GM19324 (cell line): Measurements from ENCODE around the gene LRP5.
"Not testable (repeated sequence)": the region's sequence is repeated elsewhere in the genome, so short reads cannot be mapped to it uniquely, and the experiment has no call there.

Experiments
- ATAC-seq: cut with Tn5 transposase; IDR thresholded peaks from one replicate; pipeline ENCODE4 v1.9.1; 2021; ENCODE audit warnings: mild to moderate bottlenecking, moderate library complexity; ENCODE audit not compliant: unreplicated experiment, low FRiP score

The LRP5 gene

DNA sequence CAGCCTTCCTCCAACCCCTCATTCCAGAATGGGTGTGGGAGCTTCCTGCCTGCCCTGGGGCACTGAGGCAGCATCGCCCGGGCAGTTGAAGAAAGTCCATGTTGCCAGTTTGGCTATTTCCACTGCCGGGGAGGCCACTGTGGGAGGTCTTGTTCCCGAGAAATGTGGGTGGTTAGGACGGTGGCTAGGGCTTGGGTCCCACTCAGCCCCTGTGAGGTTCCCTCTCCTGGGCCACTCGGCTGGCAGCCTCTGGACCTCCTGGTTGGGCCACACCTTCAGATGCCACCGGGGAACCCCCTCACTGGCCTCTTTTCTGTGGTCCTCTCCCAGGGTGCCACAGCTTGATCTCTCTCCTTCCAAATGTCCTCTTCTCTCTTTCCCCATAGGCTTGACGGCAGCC, 143.1 kb downstream of the LRP5 start:
- no peak for ATAC-seq

DNA sequence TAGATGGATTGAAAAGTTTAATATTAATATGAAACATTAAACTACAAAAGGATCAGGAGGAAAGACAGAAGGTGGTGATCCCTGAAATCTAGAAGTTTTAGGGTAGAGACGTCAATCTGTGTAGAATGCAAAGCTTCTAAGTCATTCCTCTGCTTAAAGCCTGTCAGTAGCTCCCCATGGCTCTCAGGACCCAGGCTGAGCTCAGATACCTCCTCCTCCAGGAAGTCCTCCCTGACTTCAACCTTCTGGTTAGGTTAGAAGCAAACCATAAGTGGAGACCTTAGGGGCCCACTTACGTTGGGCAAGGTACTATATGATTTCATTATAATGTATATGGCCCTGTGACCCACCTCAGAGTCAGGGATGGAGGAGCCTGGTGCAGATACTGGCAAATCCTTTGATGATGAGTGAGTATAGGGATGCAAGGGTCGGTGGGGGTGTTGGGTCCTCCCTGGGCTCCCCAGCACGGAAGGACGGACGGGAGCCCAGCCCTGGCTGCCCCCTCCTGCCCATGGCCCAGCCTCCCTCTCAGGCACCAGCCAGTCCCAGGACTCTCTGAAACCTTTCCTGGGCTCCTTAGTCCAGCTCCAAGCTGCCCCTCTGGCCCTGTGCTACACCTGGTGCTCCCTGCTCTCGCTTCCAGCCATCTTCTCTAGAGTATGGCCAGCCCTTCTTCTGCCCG, 145.0 kb downstream of the LRP5 start:
- no peak for ATAC-seq

DNA sequence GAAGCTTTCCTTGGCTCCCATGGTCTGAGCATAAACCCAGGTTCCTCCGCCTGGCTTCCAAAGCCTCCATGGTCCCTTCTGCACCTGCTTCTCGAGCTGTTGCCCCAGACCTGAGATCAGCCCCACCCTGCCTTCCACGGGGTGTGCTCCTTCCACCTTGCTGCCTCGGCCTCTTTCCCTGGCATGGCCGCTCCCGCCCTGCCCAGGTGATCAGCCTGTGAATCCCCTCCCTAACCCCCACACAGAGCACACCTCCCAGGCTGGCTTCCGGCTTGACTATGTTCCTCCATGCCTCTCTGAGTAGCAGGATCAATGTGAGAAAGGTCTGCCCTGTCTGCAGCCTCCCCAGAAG, 145.5 kb downstream of the LRP5 start:
- ATAC-seq: no peak

DNA sequence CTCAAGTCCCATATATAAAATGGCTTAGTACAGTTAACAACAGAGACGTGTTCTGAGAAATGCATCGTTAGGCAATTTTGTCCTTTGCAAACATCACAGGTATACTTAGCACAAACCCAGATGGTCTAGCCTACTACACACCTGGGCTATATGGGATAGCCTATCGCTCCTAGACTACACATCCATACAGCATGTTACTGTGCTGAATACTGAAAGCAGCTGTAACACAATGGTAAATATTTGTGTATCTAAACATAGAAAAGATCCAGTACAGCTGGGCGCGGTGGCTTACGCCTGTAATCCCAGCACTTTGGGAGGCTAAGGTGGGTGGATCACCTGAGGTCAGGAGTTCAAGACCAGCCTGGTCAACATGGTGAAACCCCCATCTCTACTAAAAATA, 145.9 kb downstream of the LRP5 start:
- ATAC-seq: not testable (repeated sequence)

DNA sequence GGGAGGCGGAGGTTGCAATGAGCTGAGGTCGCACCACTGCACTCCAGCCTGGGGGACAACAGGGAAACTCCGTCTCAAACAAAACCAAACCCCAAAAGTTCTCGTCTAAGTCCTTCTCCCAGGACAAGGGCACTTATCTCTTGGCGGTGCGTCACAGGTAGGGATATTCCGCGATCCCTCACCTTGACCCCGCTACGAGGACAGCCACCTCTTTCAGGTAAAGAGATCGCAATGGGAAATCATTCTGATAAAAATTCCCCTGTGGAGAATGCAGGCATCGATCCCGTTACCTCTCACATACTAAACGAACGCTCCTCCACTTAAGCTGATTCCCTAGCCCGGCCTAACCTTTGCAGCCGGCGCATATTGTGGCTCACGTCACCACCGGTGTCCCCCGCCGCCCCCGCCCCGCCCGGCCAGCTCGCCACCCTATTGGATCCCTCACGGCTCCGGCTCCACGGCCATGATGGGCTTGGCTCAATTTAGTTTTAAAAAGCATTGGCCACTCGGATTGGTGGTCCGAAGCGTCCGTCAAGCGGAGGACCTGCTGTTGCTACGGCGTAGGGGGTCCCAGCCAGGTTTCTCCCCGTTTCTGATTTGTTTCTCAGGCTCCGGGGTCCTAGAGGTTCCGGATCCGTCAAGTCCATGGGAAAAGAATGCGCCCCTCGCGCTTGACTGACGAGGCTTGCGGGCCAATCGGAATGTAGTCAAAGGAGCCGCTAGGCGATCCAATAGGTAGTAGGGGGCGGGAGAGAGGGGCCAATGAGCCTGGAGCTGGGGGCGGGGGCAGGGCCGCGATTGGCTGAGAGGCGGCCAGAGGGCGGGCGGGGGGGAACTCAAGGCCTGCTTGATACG, 147.7 kb downstream of the LRP5 start:
- peak; percentile 85 for ATAC-seq

DNA sequence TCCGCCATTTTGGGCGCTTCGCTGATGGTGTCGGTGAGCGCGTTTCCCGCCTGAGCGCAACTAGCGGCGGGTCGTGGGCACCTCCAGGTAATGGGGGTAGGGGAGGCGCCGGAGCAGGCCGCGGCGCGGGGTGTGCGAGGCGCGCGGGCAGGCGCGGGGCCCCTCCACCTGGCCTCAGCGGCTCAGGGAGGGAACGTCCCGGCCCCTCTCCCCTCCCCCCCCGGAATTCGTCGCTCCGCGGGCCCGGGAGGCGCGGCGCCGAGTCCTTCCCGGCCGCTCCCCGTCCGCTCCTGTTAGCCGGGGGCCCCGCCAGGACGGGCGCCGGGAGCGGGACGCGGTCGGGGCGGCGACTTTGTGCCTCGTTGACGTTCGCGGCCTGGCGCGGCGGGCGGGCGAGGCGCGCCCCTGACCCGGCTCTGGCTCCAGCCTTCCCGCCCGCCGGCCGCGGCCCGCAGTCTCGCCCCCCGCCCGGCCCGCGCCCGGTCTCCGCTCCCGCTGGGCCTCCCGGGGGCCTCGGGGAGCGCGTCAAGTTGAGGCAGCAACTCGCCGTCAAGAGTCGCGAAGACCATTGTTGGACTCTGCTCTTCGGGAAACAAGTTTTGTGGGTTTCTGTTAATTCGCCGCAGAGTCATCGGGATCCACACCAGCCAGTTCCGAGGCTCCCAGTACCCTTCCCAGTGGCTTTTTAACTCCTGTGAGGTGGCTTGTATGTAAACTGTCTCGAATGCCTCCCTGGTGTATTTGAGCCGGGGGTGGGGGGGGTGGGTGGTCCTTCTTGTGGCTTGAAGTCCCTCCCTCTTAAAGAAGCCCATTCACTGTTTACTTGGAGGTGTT, 148.6 kb downstream of the LRP5 start, which contains the start of gene PPP6R3:
PPP6R3 (plus strand) TSS at position 12 of the 834 bp plus-strand sequence. CDS start 76,913 bp downstream, outside the sequence.
- peak; percentile 58 for ATAC-seq

DNA sequence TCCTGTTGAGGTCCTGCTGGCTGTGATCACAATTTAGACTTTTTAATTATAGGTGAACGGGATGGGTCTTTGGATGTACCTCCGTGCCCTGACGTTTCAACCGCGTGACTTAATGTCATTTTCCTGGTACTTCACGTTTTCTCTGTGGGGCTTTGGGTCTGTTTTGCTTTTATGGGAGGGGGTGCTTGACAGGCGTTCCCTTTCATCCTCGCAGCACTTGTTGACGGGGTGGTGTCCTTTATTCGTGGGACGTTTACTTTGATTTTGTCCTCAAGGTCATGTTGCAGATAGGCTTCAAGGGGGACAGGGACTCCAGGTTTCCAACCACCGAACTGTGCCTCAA, 149.2 kb downstream of the LRP5 start:
- no peak for ATAC-seq

DNA sequence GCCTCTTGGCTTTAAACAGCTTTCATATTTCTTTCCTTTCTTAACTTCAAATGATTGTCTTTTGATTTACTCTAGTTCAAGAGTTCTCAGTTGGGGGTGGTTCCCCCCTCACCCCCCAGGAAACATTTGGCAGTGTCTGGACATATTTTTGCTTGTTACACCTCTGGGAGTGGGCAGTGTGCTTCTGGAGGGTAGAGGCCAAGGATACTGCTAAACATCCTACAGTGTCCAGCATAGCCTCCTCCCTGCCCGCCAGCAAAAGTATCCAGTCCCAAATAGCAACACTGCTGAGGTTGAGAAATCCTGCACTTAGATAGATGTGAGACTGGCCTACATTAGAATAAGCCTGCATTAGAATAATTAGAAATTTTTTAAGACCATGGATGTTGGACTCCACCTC, 151.3 kb downstream of the LRP5 start:
- ATAC-seq: no peak

DNA sequence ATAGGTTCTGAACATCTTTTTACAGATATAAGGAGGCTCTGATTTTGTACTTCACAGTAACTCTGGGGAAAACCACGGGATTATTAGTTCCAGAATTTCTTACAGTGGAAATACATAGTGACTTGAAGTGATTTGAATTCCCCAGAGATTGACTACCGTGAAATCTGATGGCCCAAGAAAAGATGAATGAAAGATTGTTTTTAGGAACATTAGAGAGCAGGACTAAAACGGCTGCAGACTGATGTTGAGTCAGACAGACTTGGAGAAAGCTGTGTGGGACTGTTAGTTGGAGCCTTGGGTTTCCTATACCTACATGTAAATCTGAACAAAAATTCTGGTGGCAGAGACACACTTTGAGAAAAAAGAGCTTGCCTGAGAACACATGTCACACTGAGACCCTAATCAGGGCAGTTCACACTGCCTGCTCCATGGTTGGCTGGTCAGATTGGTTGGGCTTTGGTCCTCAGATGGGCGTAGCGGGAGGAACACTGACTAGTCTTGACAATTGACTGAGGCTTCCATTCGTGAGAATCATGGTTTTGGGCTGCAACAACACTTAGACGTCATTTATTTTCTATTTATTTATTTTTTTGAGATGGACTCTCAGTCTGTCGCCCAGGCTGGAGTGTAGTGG, 154.9 kb downstream of the LRP5 start:
- no peak for ATAC-seq

DNA sequence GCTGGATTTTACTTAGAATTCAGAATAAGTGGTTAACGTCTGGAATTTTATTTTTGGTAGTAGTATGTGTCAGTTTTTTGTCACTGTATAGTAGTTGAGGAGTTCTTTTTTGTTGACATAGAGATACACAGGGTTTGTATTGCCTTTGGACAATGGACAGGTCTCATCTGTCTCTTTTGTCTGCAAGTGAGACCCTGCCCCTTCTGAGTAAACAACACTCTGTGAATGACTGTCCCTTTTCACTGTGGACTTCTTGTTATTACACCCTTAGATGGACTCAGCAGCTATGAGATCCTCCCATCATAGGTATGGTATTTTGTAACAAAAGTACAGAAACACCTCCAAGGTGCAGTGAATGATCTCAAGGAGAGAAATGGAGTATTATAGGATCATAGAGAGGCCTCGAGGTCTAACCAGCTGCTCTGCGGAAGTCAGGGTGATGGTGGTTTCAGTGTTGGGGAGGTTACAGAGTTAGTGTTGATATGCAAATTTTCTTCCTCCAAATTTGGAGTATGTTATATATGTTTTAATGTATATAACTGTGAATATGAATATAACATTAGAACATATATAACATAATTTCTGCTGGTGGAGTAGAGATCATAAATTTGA, 155.9 kb downstream of the LRP5 start:
- ATAC-seq: no peak

DNA sequence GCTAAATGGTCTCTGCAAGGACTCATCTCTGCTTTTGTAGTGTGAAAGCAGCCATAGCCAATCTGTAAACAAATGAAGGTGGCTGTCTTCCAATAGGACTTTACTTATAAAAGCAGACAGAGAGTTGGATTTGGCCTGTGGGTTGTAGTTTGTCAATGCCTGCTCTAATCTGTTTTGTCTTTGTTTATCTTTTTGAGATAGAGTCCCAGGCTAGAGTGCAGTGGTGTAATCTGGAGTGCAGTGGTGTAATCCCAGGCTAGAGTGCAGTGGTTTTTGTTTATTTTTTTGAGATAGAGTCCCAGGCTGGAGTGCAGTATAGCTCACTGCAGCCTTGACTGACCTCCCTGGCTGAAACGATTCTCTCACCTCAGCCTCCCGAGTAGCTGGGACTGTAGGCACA, 156.7 kb downstream of the LRP5 start:
- no peak for ATAC-seq

DNA sequence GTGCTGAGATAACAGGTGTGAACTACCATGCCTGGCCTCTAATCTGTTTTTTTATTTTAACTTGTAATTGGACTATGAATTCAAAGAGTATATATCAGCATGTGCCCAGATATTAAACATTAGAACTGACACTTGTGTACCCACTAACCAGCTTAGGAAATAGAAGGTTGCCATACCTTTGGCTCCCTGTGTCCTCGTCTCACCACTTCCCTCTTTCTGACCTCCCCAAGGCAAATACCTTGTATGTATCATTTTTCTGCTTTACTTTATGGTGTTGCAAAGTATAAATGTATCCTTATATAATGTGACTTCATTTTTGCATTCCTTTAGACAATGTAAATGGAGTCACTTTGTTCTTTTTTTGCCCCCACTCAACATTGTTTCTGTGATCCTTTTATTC, 157.3 kb downstream of the LRP5 start:
- ATAC-seq: no peak

DNA sequence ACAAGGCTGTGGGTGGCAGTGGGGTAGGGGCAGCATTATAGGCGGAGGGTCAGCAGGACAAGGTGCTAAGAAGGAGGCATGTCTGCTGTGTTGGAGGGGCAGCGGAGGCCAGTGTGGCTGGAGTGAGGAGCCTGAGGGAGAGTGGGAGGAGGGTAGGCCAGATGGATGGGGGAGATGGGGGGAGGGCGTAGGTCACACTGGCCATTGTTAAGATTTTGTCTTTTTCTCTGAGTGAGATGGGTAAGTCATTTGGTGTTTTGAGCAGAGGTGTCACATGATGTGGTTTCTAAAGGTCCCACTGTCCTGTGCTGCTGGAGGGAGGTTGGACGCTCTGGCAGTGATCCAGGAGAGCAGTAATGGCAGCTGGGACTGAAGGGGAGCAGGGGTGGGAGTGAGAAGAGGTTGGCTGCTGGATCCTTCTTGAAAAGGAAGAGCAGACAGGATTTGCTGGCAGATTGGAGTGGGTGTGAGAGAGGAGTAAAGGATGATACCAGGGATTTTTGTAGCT, 158.0 kb downstream of the LRP5 start:
- no peak for ATAC-seq

DNA sequence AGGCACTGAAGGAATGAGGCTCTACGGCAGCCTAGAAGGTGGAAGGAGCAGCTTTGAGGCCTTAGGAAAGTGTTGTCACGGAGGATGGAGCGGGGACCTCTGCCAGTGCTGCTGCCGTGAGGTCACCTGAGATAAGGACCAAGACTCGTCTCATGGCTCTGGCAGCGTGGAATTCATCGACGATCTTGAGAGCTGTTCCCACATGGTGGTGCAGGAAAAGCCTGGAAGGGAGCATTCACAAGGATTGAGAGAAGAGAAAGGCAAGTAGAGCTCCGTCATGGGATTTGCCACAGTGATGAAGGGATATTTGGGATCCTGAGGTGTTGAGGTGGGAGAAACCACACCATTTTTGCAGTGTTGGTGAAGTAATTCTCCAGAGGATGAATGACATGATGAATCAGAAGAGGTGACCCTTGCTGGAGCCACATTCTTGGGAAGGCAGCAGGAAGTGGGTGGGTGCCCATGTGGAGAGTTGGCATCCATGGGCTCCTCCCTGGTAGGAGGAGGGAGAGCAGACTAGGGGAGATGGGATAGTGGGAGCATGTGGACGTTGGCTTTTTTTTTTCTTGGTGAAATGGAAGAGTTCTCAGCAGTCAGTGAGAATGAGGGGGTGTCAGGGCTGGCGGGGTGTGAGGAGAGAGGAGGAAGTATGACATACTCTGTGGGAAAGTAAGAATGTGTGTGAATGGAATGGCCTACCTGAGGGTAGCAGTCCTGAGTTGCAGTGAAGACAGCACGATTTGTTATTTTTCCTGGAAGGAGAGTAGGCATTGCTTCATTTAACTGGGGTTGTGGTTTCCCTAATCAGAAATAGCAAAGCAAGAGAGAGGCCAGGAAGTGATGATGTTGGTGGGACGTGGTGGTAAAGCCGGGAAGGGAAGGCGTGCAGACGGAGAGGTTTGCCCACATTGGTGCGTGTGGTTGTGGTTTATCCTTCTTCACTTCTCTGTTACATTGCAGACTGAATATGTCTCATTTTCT, 159.3 kb downstream of the LRP5 start:
- no peak for ATAC-seq

DNA sequence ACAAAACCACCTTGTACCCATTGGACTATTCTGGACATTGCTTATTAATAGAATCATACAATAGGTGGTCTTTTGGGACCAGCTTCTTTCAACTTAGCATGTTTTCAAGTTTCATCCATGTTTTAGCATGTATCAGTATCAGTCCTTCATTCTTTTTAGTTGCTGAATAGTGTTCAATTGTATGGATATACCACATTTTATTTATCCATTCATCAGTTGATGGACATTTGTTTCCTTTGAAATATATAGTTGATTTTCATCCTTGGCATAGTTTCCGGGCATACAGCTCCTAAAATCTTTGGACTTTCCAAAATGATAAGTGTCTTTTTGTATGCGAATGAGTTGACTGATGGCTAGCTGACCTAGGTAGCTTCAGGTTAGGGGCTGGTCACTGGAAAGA, 160.4 kb downstream of the LRP5 start:
- ATAC-seq: no peak

DNA sequence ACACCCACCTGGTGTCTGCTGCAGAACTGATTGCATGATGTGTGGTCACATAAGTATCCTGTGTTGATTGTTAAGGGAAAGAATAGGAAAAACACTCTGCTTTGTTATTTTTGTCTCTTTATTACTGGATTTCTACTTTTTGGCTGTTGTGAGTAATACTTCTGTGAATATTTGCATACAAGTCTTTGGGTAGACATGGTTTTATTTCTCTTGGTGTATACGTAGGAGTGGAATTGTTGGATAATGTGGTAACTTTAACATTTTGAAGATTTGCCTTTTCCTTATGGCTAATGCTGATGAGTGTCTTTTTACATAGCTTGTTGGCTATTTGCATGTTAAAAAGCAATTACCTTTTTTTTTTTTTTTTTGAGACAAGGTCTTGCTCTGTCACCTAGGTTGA, 161.3 kb downstream of the LRP5 start:
- no peak for ATAC-seq

DNA sequence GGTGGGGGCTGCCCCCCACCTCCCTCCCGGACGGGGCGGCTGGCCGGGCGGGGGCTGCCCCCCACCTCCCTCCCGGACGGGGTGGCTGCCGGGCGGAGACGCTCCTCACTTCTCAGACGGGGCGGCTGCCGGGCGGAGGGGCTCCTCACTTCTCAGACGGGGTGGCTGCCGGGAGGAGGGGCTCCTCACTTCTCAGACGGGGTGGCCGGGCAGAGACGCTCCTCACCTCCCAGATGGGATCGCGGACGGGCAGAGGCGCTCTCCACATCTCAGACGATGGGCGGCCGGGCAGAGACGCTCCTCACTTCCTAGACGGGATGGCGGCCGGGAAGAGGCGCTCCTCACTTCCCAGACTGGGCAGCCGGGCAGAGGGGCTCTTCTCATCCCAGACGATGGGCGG, 163.2 kb downstream of the LRP5 start:
- ATAC-seq: not testable (repeated sequence)

DNA sequence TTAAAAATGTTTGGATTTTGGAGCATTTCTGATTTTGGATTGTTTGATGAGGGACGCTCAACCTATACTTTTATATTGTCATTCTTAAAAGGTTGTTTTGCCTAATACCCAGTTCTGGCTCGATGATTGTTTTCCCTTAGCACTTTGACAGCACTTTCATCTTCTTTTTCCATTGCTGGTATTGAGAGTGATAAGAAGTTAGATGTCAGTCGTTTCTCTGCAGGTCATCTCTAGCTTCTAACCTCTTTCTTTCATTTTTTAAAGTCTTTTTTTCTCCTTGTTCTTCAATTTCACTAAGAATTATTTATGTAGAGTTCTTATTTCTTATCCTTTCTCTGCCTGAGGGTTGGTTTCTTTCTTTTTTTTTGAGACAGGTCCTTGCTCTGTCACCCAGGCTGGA, 167.0 kb downstream of the LRP5 start:
- ATAC-seq: no peak

DNA sequence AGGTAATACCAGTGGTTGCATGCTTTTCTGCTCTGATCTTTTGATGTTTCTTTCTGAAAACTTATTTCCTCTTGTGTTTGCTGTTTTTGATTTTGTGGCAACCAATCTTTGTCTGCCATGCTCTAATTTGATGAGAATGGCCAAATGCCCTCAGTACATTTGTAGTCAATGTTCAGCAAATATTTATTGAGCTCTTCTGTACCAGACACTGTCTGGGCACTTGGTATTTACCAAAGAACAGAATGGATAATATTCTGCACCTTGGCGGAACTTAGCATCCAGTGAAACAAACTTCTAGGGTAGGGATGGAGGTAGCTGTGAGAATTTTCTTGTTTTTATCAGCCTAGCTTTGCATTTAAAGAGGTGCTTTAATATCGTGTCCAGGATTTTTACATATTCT, 167.8 kb downstream of the LRP5 start:
- no peak for ATAC-seq
